Glomerular visceral epithelial cell (primary cell): ENCODE data around the gene XKR8.
"Not testable (repeated sequence)": the region's sequence is repeated elsewhere in the genome, so short reads cannot be mapped to it uniquely, and the experiment has no call there.

Experiments
- DNase-seq: peaks from one replicate; pipeline ENCODE4 v3.0.0-alpha.2; 2016; ENCODE audit errors: extremely low spot score

Gene XKR8

GRCh38 chr1:27990920-27991537 is 31.3 kb downstream of the XKR8 start:
- DNase-seq: no peak

DNA sequence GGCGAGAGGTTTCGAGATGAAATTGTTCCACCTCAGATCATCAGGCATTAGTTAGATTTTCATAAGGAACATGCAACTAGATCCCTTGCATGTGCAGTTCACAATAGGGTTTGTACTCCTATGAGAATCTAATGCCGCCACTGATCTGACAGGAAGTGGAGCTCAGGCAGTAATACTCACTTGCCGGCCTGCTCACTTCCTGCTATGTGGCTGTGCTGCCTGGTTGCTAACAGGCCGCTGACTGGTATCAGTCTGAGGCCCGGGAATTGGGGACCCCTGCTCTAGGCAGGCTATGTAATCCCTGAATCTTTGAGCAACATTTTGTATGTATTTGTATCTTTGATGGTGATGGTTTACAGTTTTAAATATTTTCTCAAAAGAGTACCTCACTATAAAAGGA is 32.5 kb downstream of the XKR8 start:
- no peak for DNase-seq

GRCh38 chr1:27993241-27993640 is 33.5 kb downstream of the XKR8 start:
- DNase-seq: no peak

DNA sequence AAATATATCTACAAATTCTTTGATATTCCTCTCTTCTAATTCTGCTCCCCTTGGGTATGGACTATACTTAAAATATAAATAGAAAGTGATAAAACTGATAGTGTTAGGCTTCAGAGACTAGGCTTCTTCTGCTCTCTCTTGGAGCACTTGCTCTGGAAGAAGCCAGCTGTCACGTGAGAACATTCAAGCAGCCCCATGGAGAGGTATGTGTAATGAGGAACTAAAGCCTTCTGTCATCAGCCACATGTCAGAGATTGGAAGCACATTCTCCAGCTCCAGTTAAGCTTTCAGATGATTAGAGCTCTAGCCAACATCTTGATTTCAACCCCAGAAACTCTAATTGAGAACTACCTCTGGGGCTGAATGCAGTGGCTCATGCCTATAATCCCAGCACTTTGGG is 34.3 kb downstream of the XKR8 start:
- no peak for DNase-seq

- not testable (repeated sequence) for DNase-seq
These were observed 34.8 kb downstream of the XKR8 start for GRCh38 chr1:27994526-27994925.

- no peak for DNase-seq
These were observed 39.3 kb downstream of the XKR8 start for GRCh38 chr1:27999055-27999454.

DNA sequence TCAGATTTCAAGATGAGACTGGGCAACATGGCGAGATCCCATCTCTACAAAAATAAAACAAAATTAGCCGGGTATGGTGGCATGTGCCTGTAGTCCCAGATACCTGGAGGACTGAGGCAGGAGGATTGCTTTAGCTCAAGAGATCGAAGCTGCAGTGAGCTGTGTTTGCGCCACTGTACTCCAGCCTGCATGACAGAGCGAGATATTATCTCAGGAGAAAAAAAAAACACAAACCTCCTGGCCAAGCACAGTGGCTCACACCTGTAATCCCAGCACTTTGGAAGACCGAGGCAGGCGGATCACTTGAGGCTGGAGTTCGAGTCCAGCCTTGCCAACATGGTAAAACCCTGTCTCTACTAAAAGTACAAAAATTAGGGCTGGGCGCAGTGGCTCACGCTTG is 42.8 kb downstream of the XKR8 start:
- no peak for DNase-seq

- not testable (repeated sequence) for DNase-seq
These were observed 43.3 kb downstream of the XKR8 start for GRCh38 chr1:28003117-28003516.

DNA sequence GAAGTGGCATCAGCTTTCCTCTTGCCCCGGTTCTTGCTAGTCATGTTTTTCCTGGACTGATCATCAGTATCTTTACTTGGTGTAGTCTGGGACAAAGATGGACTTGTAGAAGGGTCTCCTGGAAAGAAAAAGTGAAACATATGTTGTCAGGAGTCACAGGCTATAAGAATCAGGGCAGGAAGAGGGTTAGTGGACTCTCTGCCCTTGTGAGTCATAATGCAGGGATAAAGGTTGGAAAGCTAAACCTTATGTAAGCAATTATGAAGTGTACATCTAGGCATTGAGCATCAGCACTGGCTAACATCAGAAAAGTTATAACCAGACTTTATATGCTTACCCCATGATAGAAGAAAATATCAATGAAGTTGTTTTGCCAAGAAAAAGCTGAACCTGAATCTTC is 51.2 kb downstream of the XKR8 start:
- no peak for DNase-seq
